ENCODE data around the gene CYB5R4. TPM values are rescaled to one million over a fixed set of nuclear protein-coding genes. Genes with fewer than 3 reads are reported as not detected.
"Not testable (repeated sequence)": the region's sequence is repeated elsewhere in the genome, so short reads cannot be mapped to it uniquely, and the experiment has no call there.

Gene CYB5R4
- polyA plus RNA-seq, 1 experiment = 13.7 TPM

DNA sequence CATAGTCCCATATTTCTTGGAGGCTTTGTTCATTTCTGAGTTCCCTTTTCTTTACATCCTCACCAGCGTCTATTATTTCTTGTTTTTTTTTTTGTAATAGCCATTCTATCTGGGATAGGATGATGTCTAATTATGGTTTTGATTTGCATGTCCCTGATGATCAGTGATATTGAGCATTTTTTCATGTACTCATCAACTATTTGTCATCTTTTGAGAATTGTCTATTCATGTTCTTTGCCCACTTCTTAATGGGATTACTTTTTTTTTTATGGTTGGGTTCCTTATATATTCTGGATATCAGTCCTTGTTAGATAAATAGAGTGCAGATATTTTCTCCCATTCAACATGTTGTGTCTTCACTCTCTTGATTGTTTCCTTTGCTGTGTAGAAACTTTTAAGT lies 42.1 kb downstream of the CYB5R4 start:
- H3K9me3 ChIP-seq (ENCODE audit: control insufficient read depth, insufficient read depth, low read length) = peaks cover 4% of the 10 kb centered on the region; the same call in 1 of the 2 replicates
- DNase-seq (ENCODE audit: low read depth, low spot score) = no peak
- H3K27ac ChIP-seq (ENCODE audit: low read depth, low read length) = no peak overlapping the region
- H3K27me3 ChIP-seq (ENCODE audit: control insufficient read depth, insufficient read depth, low read length) = no peaks in the 10 kb centered on the region
- no peak overlapping the region for H3K4me3 ChIP-seq (ENCODE audit: low read depth, low read length)
- ChIA-PET CTCF (no interaction called here), POLR2A (no interaction called here)
- TF ChIP-seq CTCF (IDR thresholded peaks at IDR 0.05; ENCODE audit: low read depth, low read length) = no peak

- CTCF ChIA-PET = no interaction called here
- Histone ChIP-seq H3K9me3 (ENCODE audit: control insufficient read depth, insufficient read depth, low read length) (peaks cover 4% of the 10 kb centered on the region; the same call in 1 of the 2 replicates), H3K27me3 (ENCODE audit: control insufficient read depth, insufficient read depth, low read length) (no peaks in the 10 kb centered on the region), H3K27ac (ENCODE audit: low read depth, low read length) (no peak overlapping the region), H3K4me3 (ENCODE audit: low read depth, low read length) (no peak overlapping the region)
- no peak for TF ChIP-seq CTCF (IDR thresholded peaks at IDR 0.05; ENCODE audit: low read depth, low read length)
- POLR2A ChIA-PET = no interaction called here
- DNase-seq (ENCODE audit: low read depth, low spot score) = no peak
Observed at GRCh38 chr6:83904395-83904794, 44.9 kb downstream of the CYB5R4 start.

- Histone ChIP-seq H3K27ac (ENCODE audit: low read depth, low read length) (no peak overlapping the region), H3K9me3 (ENCODE audit: control insufficient read depth, insufficient read depth, low read length) (peaks cover 4% of the 10 kb centered on the region; the same call in 1 of the 2 replicates), H3K4me3 (ENCODE audit: low read depth, low read length) (no peak overlapping the region), H3K27me3 (ENCODE audit: control insufficient read depth, insufficient read depth, low read length) (no peaks in the 10 kb centered on the region)
- no peak for TF ChIP-seq CTCF (IDR thresholded peaks at IDR 0.05; ENCODE audit: low read depth, low read length)
- no peak for DNase-seq (ENCODE audit: low read depth, low spot score)
- CTCF ChIA-PET = no interaction called here
- POLR2A ChIA-PET = no interaction called here
Observed at GRCh38 chr6:83905648-83906047, 46.2 kb downstream of the CYB5R4 start.

DNA sequence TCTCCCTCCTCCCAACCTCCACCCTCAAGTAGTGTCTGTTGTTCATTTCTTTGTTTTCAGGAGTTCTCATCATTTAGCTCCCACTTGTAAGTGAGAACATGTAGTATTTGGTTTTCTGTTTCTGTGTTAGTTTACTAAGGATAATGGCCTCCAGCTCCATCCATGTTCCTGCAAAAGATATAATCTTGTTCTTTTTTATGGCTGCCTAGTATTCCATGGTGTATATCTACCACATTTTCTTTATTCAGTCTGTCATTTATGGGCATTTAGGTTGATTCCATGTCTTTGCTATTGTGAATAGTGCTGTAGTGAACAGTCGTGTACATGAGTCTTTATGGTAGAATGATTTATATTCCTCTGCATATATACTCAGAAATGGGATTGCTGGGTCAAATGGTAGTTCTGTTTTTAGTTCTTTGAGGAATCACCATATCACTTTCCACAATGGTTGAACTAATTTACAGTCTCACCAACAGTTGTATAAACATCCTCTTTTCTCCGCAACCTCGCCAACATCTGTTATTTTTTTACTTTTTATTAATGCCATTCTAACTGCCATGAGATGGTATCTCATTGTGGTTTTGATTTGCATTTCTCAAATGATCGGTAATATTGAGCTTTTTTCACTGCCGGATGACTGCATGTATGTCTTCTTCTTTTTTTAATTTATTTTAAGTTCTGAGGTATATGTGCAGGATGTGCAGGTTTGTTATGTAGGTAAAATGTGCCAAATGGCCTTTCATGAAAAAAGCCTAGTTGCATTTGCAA lies 48.3 kb downstream of the CYB5R4 start:
- DNase-seq (ENCODE audit: low read depth, low spot score); CTCF ChIA-PET; POLR2A ChIA-PET: not testable (repeated sequence)

DNA sequence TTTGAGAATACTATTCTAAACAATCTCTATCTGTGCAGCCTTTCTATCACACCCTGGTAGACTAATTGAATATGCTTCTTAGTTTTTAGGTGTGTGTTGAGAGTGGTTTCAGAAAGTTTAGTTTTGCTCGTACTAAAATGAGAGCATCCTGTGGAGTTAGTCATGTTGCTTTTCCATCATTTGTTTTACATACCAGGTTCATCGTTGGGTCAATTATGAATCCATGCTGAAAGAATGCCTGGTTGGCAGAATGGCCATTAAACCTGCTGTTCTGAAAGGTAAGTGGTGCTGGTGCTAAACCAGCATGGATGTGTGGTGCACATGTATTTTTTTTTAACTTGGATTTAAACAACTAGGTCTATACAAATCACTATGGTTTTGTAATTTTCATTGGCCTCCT lies 49.3 kb downstream of the CYB5R4 start:
- Histone ChIP-seq H3K9me3 (ENCODE audit: control insufficient read depth, insufficient read depth, low read length) (peaks cover 4% of the 10 kb centered on the region; the same call in 1 of the 2 replicates), H3K27ac (ENCODE audit: low read depth, low read length) (no peak overlapping the region), H3K27me3 (ENCODE audit: control insufficient read depth, insufficient read depth, low read length) (no peaks in the 10 kb centered on the region), H3K4me3 (ENCODE audit: low read depth, low read length) (no peak overlapping the region)
- POLR2A ChIA-PET = no interaction called here
- CTCF ChIA-PET = no interaction called here
- DNase-seq (ENCODE audit: low read depth, low spot score) = no peak
- TF ChIP-seq CTCF (IDR thresholded peaks at IDR 0.05; ENCODE audit: low read depth, low read length) = no peak

More for the DNA sequence above, 48.3 kb downstream of the CYB5R4 start:
- not testable (repeated sequence) for H3K27ac ChIP-seq (ENCODE audit: low read depth, low read length); H3K4me3 ChIP-seq (ENCODE audit: low read depth, low read length); H3K27me3 ChIP-seq (ENCODE audit: control insufficient read depth, insufficient read depth, low read length); H3K9me3 ChIP-seq (ENCODE audit: control insufficient read depth, insufficient read depth, low read length)
